Neural progenitor cell (in vitro differentiated cells): ENCODE results near the gene KCNQ1. TPM values are rescaled to one million over a fixed set of nuclear protein-coding genes. Genes with fewer than 3 reads are reported as not detected.
A peak's percentile ranks its signal among the peaks of the same experiment; 100 is the strongest.

Source experiments
- DNase-seq: peaks from one replicate; pipeline ENCODE4 v3.0.0-alpha.2; 2016; ENCODE audit warnings: low spot score
- H2AFZ ChIP-seq: fragments of 200-600 bp; sonication (generic); replicated peaks from 2 replicates; pipeline ENCODE4 v1.6.1; 2016; ENCODE audit warnings: antibody characterized with exemption
- H3F3A ChIP-seq: fragments of 200-600 bp; sonication (generic); 2 replicates; pipeline ENCODE4 v1.6.1; 2016; ENCODE audit warnings: antibody characterized with exemption, low read depth
- H3K27ac ChIP-seq: fragments of 200-600 bp; sonication (generic); 2 replicates; pipeline ENCODE4 v1.5.1; 2016; ENCODE audit warnings: mild to moderate bottlenecking
- H3K27me3 ChIP-seq: fragments of 200-600 bp; sonication (generic); 2 replicates; pipeline ENCODE4 v1.6.1; 2016; ENCODE audit warnings: mild to moderate bottlenecking, moderate library complexity
- H3K36me3 ChIP-seq: fragments of 200-600 bp; sonication (generic); 2 replicates; pipeline ENCODE4 v1.5.1; 2016
- H3K4me1 ChIP-seq: fragments of 200-600 bp; sonication (generic); 2 replicates; pipeline ENCODE4 v1.6.1; 2016; ENCODE audit warnings: mixed run types
- H3K4me2 ChIP-seq: fragments of 200-600 bp; sonication (generic); 2 replicates; pipeline ENCODE4 v1.6.1; 2016
- H3K4me3 ChIP-seq: fragments of 200-600 bp; sonication (generic); 2 replicates; pipeline ENCODE4 v1.5.1; 2016
- H3K79me2 ChIP-seq: fragments of 200-600 bp; sonication (generic); 2 replicates; pipeline ENCODE4 v1.6.1; 2016; ENCODE audit warnings: low read depth
- H3K9ac ChIP-seq: fragments of 200-600 bp; sonication (generic); 2 replicates; pipeline ENCODE4 v1.6.1; 2016
- H3K9me3 ChIP-seq: fragments of 200-600 bp; sonication (generic); 2 replicates; pipeline ENCODE4 v1.5.1; 2016; ENCODE audit warnings: low read depth
- H4K20me1 ChIP-seq: fragments of 200-600 bp; sonication (generic); 2 replicates; pipeline ENCODE4 v1.6.1; 2016; ENCODE audit warnings: low read depth
- H3K27ac Mint-ChIP-seq: 3 replicates; pipeline ENCODE4 v1.8.0; 2021; ENCODE audit warnings: mixed read lengths
- H3K27me3 Mint-ChIP-seq: 2 replicates; pipeline ENCODE4 v1.8.0; 2022; ENCODE audit warnings: low read depth, mild to moderate bottlenecking, inconsistent platforms, moderate library complexity, mixed read lengths; ENCODE audit not compliant: insufficient read depth
- H3K36me3 Mint-ChIP-seq: 3 replicates; pipeline ENCODE4 v1.8.0; 2021; ENCODE audit warnings: mixed read lengths
- H3K4me1 Mint-ChIP-seq: 3 replicates; pipeline ENCODE4 v1.8.0; 2021; ENCODE audit warnings: mixed read lengths
- H3K4me3 Mint-ChIP-seq: 3 replicates; pipeline ENCODE4 v1.8.0; 2021; ENCODE audit warnings: mild to moderate bottlenecking, moderate library complexity, mixed read lengths
- H3K9me3 Mint-ChIP-seq: 3 replicates; pipeline ENCODE4 v1.8.0; 2020; ENCODE audit warnings: mixed read lengths
- CTCF ChIP-seq: fragments of 200-600 bp; sonication (generic); IDR thresholded peaks from 2 replicates; pipeline ENCODE4 v1.5.1; 2017; ENCODE audit warnings: antibody characterized with exemption, mild to moderate bottlenecking
- EZH2 ChIP-seq: fragments of 200-600 bp; sonication (generic); IDR thresholded peaks from 2 replicates; pipeline ENCODE4 v1.6.1; 2017; ENCODE audit warnings: antibody characterized with exemption, mild to moderate bottlenecking, moderate library complexity
- EZH2phosphoT487 ChIP-seq: fragments of 200-600 bp; sonication (generic); IDR thresholded peaks from 2 replicates; pipeline ENCODE4 v1.6.1; 2017; ENCODE audit warnings: antibody characterized with exemption
- total RNA-seq: library from RNA; depleted of rRNA; stranded (reverse); fragments of >200 nt; gene quantifications from 2 replicates; pipeline ENCODE4 v1.2.3, GENCODE V29; 2015; ENCODE audit warnings: low replicate concordance

KCNQ1 gene
- total RNA-seq, 1 donor from 2014 or later, result 0.11 TPM

GRCh38 chr11:2699185-2699530 is 254.3 kb downstream of the KCNQ1 start:
- peaks cover 2% of the 10 kb centered on the region for H3K36me3 Mint-ChIP-seq
- Histone ChIP-seq H3K4me2 (peak overlapping the region; percentile 81), H2AFZ (no peak overlapping the region), H3K9me3 (no peaks in the 10 kb centered on the region), H3F3A (peaks cover 27% of the 10 kb centered on the region), H3K79me2 (peaks cover 38% of the 10 kb centered on the region), H3K27ac (no peak overlapping the region), H3K27me3 (peaks cover 58% of the 10 kb centered on the region), H4K20me1 (peaks cover 48% of the 10 kb centered on the region), H3K9ac (no peak overlapping the region), H3K4me1 (peaks cover 30% of the 10 kb centered on the region), H3K36me3 (no peaks in the 10 kb centered on the region), H3K4me3 (peak overlapping the region; percentile 62)
- TF ChIP-seq EZH2 (no peak), CTCF (no peak), EZH2phosphoT487 (no peak)
- H3K9me3 Mint-ChIP-seq, result peaks cover 11% of the 10 kb centered on the region
- H3K4me1 Mint-ChIP-seq, result peaks cover 63% of the 10 kb centered on the region
- no peak for DNase-seq
- peaks cover 20% of the 10 kb centered on the region for H3K27me3 Mint-ChIP-seq
- peak overlapping the region; percentile 94 for H3K4me3 Mint-ChIP-seq
- no peak overlapping the region for H3K27ac Mint-ChIP-seq

GRCh38 chr11:2699531-2700414 is 255.0 kb downstream of the KCNQ1 start, which contains the start of gene KCNQ1OT1:
Gene KCNQ1OT1, minus strand, starts transcription at chr11:2699994.
- Histone ChIP-seq H2AFZ (no peak within 1 kb of the TSS), H3F3A (peaks cover 21% of the 10 kb centered on the region), H3K4me1 (peaks cover 25% of the 10 kb centered on the region), H3K36me3 (no peaks in the 10 kb centered on the region), H3K4me2 (peak within 1 kb of the TSS; percentile 81), H3K27me3 (peaks cover 65% of the 10 kb centered on the region), H4K20me1 (peaks cover 41% of the 10 kb centered on the region), H3K79me2 (peaks cover 38% of the 10 kb centered on the region), H3K4me3 (peak within 1 kb of the TSS; percentile 62), H3K27ac (no peak within 1 kb of the TSS), H3K9ac (peak within 1 kb of the TSS; percentile 61), H3K9me3 (no peaks in the 10 kb centered on the region)
- peak within 1 kb of the TSS; percentile 93 for H3K27ac Mint-ChIP-seq
- H3K4me1 Mint-ChIP-seq, result peaks cover 63% of the 10 kb centered on the region
- TF ChIP-seq CTCF (no peak), EZH2 (no peak)
- peak; percentile 92 for DNase-seq
- peaks cover 24% of the 10 kb centered on the region for H3K27me3 Mint-ChIP-seq
- peaks cover 13% of the 10 kb centered on the region for H3K9me3 Mint-ChIP-seq
- peak within 1 kb of the TSS; percentile 94 for H3K4me3 Mint-ChIP-seq
- H3K36me3 Mint-ChIP-seq, result peaks cover 2% of the 10 kb centered on the region

- H3K27me3 Mint-ChIP-seq, result peaks cover 22% of the 10 kb centered on the region
- peak overlapping the region; percentile 94 for H3K4me3 Mint-ChIP-seq
- Histone ChIP-seq H3K9ac (no peak overlapping the region), H3F3A (peaks cover 13% of the 10 kb centered on the region), H3K4me2 (peak overlapping the region; percentile 80), H3K4me3 (peak overlapping the region; percentile 62), H4K20me1 (peaks cover 33% of the 10 kb centered on the region), H3K79me2 (peaks cover 38% of the 10 kb centered on the region), H3K27ac (no peak overlapping the region), H3K9me3 (no peaks in the 10 kb centered on the region), H2AFZ (no peak overlapping the region), H3K36me3 (no peaks in the 10 kb centered on the region), H3K4me1 (peaks cover 25% of the 10 kb centered on the region), H3K27me3 (peaks cover 67% of the 10 kb centered on the region)
- TF ChIP-seq CTCF, result no peak
- peak; percentile 31 for TF ChIP-seq EZH2phosphoT487
- H3K27ac Mint-ChIP-seq, result peak overlapping the region; percentile 93
- DNase-seq, result peak; percentile 78
- H3K9me3 Mint-ChIP-seq, result peaks cover 13% of the 10 kb centered on the region
- peaks cover 2% of the 10 kb centered on the region for H3K36me3 Mint-ChIP-seq
- H3K4me1 Mint-ChIP-seq, result peaks cover 64% of the 10 kb centered on the region
Observed at GRCh38 chr11:2700415-2701211, 255.8 kb downstream of the KCNQ1 start.
